NCI-H2081 (cell line): ENCODE measurements around the gene SLF2.
"Not testable (repeated sequence)": the region's sequence is repeated elsewhere in the genome, so short reads cannot be mapped to it uniquely, and the experiment has no call there.

Source experiments
- DNase-seq, 2 experiments: peaks; one replicate each; lab custom pipeline; 2025; lab: John Stamatoyannopoulos, UW

Gene SLF2

GRCh38 chr10:100963826-100964225, 51.1 kb downstream of the SLF2 start:
- DNase-seq, result no peak

GRCh38 chr10:100965820-100966219, 53.1 kb downstream of the SLF2 start:
- no peak for DNase-seq

GRCh38 chr10:100966887-100967286, 54.1 kb downstream of the SLF2 start:
- DNase-seq, result no peak

DNA sequence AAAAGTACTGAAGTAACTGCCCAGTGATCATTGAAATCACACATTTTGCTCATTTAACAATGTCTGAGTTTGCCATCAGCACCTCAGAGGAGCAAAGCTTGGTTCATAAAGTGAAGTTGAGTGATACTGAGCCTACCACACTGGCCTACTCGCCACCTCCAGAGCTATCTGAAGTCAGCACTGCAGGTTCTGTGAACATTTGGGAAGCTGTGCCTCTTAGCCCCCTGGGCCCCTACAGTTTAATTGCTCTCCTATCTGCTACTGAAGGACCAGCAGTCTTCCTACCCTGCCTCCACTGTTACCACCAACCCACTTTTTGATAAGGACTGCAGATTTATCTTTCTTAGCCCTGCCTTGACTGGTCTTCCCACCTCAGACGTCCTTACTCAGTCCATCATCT, 54.6 kb downstream of the SLF2 start:
- DNase-seq, result no peak

- no peak for DNase-seq
These were observed 55.4 kb downstream of the SLF2 start for GRCh38 chr10:100968062-100968736.

GRCh38 chr10:100968863-100969186, 56.1 kb downstream of the SLF2 start:
- DNase-seq, result no peak

- peak in 1 of 2 experiments; percentile 19 for DNase-seq
These were observed 56.7 kb downstream of the SLF2 start, which contains the start of gene SEMA4G for GRCh38 chr10:100969187-100970075. Gene SEMA4G, plus strand, starts transcription at chr10:100969504. Its CDS starts 3,409 bp downstream, at chr10:100972913.

- no peak for DNase-seq
These were observed 57.5 kb downstream of the SLF2 start for GRCh38 chr10:100970076-100970913.

GRCh38 chr10:100970914-100971811, 58.4 kb downstream of the SLF2 start:
- DNase-seq, result no peak

DNA sequence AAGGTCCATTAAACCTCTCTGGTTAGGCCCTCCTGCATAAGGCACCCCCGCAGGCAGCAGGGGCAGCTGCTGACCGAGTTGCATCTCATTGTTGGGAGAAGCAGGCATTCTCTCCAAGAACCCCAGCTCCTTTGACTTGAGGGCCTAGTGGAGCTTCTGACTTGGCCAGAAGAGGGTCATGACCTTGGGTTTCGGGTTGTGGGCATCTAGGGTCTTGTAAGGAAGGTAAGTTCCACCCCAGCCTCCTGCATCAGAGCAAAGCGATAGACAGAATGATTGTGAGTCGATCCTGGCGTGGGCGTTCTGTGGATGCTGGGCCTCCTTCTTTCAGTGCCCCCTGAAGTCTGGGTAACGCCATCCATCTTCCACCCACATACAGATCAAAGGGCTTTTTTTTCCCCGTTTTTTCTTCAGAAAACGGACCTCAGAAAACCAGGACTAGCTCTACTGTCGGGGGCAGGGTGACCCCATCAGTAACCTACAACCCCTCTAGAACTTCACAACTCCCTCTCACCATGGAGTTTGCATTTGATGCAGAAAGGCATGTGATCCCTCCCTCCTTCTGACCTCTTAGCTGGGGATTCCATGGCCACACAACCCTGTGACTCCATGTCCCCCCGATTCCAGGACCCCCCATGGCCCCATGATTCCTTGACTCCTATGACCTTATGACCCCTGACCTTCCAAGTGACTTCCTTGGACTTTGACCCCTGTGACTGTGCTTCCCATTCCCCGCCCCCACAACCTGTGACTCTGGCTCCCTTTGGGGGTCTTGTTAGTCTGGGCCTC, 59.5 kb downstream of the SLF2 start:
- DNase-seq, result no peak

DNA sequence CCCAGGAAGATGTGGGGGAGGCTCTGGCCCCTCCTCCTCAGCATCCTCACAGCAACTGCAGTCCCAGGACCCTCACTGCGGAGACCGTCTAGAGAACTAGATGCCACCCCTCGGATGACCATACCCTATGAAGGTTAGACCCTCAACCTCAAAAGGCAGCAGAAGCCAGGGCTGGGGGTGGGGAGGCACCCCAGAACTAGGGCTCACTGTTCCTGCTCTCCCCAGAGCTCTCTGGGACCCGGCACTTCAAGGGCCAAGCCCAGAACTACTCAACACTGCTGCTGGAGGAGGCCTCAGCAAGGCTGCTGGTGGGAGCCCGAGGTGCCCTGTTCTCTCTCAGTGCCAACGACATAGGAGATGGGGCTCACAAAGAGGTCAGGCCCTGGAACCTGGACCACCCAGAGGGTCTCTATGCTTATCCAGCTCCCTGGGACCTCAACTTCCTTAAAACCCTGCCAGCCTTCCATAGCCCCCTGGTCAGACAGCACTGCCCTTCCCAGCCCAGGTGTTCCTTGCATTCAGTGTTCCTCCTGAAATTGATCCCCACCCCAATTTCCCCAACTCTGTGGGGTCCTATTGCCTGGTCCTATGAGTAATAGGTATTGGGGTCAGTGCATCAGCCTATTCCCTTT, 60.3 kb downstream of the SLF2 start:
- DNase-seq, result no peak

DNA sequence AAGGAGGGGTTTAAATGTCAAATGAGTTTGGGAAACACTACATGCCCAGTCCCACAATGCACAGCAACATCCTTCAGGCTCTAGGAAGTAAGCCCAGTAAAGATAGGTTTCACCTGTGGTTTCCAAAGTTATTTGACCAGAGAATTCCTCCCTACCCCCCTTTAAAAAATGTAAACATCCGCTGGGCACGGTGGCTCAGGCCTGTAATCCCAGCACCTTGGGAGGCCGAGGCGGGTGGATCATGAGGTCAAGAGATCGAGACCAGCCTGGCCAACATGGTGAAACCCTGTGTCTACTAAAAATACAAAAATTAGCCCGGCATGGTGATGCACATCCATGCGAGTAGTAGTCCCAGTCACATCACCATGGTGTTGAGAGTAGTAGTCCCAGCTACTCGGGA, 62.6 kb downstream of the SLF2 start:
- not testable (repeated sequence) for DNase-seq

GRCh38 chr10:100976906-100977305, 64.1 kb downstream of the SLF2 start:
- DNase-seq, result no peak

DNA sequence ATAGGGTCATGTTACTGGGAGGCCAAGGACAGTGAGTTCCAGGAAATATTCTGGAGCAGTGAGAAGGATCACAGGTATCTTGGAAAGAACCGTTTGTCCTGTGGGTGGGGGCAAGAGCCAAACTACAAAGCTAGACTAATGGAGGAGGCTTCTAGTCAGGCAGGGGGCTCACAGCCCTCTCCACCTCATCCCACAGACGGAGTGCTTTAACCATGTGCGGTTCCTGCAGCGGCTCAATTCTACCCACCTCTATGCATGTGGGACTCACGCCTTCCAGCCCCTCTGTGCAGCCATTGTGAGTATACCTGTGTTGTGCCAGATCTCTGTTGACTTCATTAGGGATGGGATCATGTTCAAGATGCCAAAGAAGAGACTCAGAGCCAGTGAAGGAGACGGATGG, 64.7 kb downstream of the SLF2 start:
- DNase-seq, result no peak

GRCh38 chr10:100978121-100978900, 65.5 kb downstream of the SLF2 start:
- DNase-seq, result no peak

DNA sequence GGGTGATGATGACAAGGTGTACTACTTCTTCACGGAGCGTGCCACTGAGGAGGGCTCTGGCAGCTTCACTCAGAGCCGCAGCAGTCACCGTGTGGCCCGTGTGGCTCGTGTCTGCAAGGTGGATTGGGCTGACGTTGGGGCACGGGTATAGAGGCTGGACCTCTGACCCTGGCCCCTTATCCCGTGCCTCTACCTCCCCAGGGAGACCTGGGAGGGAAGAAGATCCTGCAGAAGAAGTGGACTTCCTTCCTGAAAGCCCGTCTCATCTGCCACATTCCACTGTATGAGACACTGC, 66.1 kb downstream of the SLF2 start:
- no peak for DNase-seq

GRCh38 chr10:100979791-100980272, 67.1 kb downstream of the SLF2 start:
- DNase-seq, result no peak

DNA sequence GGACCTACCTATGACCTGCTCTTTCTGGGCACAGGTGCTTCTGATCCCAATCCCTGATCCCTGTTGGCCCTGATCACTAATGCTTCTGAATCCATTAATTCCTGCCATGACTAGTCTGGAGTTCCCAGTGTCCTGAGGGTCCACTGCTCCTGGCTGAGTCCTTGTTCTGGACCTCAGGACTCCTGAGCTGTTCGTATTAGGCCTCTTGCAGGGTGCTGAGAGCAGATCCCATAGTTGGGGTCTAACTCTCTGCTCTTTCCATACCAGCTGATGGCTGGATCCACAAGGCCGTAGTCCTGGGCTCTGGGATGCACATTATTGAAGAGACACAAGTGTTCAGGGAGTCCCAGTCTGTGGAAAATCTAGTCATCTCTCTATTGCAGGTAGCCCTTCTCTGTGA, 67.5 kb downstream of the SLF2 start:
- DNase-seq, result no peak

DNA sequence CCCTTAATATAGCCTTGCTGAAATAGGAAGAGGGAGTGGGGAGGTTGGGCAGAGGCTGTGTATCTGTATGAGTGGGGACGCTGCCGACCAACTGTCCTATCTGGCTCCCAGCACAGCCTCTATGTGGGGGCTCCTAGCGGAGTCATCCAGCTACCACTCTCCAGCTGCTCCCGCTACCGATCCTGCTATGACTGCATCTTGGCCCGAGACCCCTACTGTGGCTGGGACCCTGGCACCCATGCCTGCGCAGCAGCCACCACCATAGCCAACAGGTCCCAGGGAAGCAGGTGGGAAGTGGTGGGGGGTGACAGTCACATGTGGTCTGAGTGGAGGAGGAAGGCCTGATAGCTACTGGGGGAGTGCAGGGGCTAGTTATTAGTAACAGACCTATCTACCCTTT, 67.9 kb downstream of the SLF2 start:
- DNase-seq, result no peak
